Endothelial cell of umbilical vein (primary cell): ENCODE results near the gene TSPEAR. TPM values are rescaled to one million over a fixed set of nuclear protein-coding genes. Genes with fewer than 3 reads are reported as not detected.

Source experiments
- BruUV-seq: library from RNA; stranded (reverse); fragments of 400-500 nt; replicated peaks from 2 replicates; lab custom pipeline; 2021; lab: Mats Ljungman, UMichigan
- CTCF ChIA-PET: fragments of 300-600, 350-600 bp; sonication (Branson Sonifier 250); formaldehyde crosslinking; loops from one replicate; lab custom pipeline; 2021; ENCODE audit warnings: antibody characterized with exemption, inconsistent platforms; lab: Charles Lee
- POLR2A ChIA-PET: fragments of 300-600, 350-600 bp; sonication (Branson Sonifier 250); formaldehyde crosslinking; loops from one replicate; lab custom pipeline; 2021; ENCODE audit warnings: antibody characterized with exemption, inconsistent platforms; lab: Charles Lee
- DNase-seq: peaks from one replicate; pipeline ENCODE4 v3.0.0-alpha.2; 2011; ENCODE audit warnings: low read depth, low spot score
- FAIRE-seq: peaks from 2 replicates; lab custom pipeline; 2011; peaks lifted over from hg19 to GRCh38; lab: Jason Lieb, UNC
- H2AFZ ChIP-seq: 2 replicates; pipeline ENCODE4 v1.6.0; 2012; ENCODE audit warnings: low read depth, low read length, control low read depth, inconsistent platforms
- H3K27ac ChIP-seq: 2 replicates; pipeline ENCODE4 v1.5.1; 2011; ENCODE audit warnings: low read depth, mild to moderate bottlenecking, control low read depth, low read length, moderate library complexity; ENCODE audit not compliant: insufficient read depth
- H3K27me3 ChIP-seq, 2 experiments: 2 replicates each; pipeline versions ENCODE4 v1.6.0 to v1.6.1; 2011; ENCODE audit warnings: low read length in 2 of 2, mixed read lengths in 1 of 2; ENCODE audit not compliant: control insufficient read depth in 2 of 2, insufficient read depth in 2 of 2
- H3K36me3 ChIP-seq, 2 experiments: 2 replicates in 1 of 2; 3 replicates in 1 of 2; pipeline ENCODE4 v1.5.1; 2011; ENCODE audit warnings: low read length in 2 of 2, mild to moderate bottlenecking in 1 of 2, moderate library complexity in 1 of 2; ENCODE audit not compliant: control insufficient read depth in 2 of 2, insufficient read depth in 2 of 2; ENCODE audit errors: extremely low read depth in 1 of 2
- H3K4me1 ChIP-seq: 3 replicates; pipeline ENCODE4 v1.5.1; 2011; ENCODE audit warnings: mild to moderate bottlenecking, low read length; ENCODE audit not compliant: control insufficient read depth, insufficient read depth; ENCODE audit errors: extremely low read depth
- H3K4me2 ChIP-seq: 2 replicates; pipeline ENCODE4 v1.6.1; 2011; ENCODE audit warnings: low read length, control low read depth, mixed read lengths; ENCODE audit not compliant: insufficient read depth
- H3K4me3 ChIP-seq, 3 experiments: fragments of 200-600 bp in 1 of 3; sonication (generic), shearing (Covaris generic) in 1 of 3; replicated peaks in 1 of 3; 2 replicates each; pipeline ENCODE4 v1.5.1; 2011 to 2016; ENCODE audit warnings: control low read depth in 3 of 3, low read length in 3 of 3, mild to moderate bottlenecking in 2 of 3, inconsistent platforms in 1 of 3, low read depth in 1 of 3, moderate library complexity in 1 of 3; ENCODE audit not compliant: insufficient read depth in 1 of 3
- H3K79me2 ChIP-seq: 2 replicates; pipeline ENCODE4 v1.6.0; 2012; ENCODE audit warnings: low read length, inconsistent platforms; ENCODE audit not compliant: control insufficient read depth, insufficient read depth
- H3K9ac ChIP-seq: replicated peaks from 2 replicates; pipeline ENCODE3; 2011; ENCODE audit warnings: low read length, control low read depth; ENCODE audit not compliant: insufficient read depth; ENCODE audit errors: extremely low read depth
- H3K9me1 ChIP-seq: replicated peaks from 3 replicates; pipeline ENCODE4 v1.6.0; 2011; ENCODE audit warnings: mild to moderate bottlenecking, low read length; ENCODE audit not compliant: control insufficient read depth, insufficient read depth; ENCODE audit errors: extremely low read depth
- H3K9me3 ChIP-seq: replicated peaks from 2 replicates; pipeline ENCODE4 v1.5.1; 2012; ENCODE audit warnings: low read length, inconsistent platforms; ENCODE audit not compliant: control insufficient read depth, insufficient read depth
- H4K20me1 ChIP-seq: replicated peaks from 2 replicates; pipeline ENCODE3; 2011; ENCODE audit warnings: mild to moderate bottlenecking, low read length; ENCODE audit not compliant: control insufficient read depth, insufficient read depth; ENCODE audit errors: extremely low read depth
- EZH2 ChIP-seq: IDR thresholded peaks from 2 replicates; pipeline ENCODE4 v1.6.1; 2012; ENCODE audit warnings: borderline replicate concordance, low read depth, mild to moderate bottlenecking, moderate library complexity, low read length, inconsistent platforms; ENCODE audit not compliant: severe bottlenecking
- GATA2 ChIP-seq: IDR thresholded peaks from 2 replicates; pipeline ENCODE4 v1.7.0; 2011; ENCODE audit warnings: low read depth, mild to moderate bottlenecking, moderate library complexity, mixed read lengths, low read length; ENCODE audit not compliant: insufficient read length, insufficient read depth
- JUN ChIP-seq: IDR thresholded peaks from 2 replicates; pipeline ENCODE4 v1.6.1; 2011; ENCODE audit warnings: borderline replicate concordance, low read depth; ENCODE audit not compliant: insufficient read length, insufficient read depth
- POLR2A ChIP-seq: IDR thresholded peaks from 2 replicates; pipeline ENCODE4 v1.6.1; 2012; ENCODE audit warnings: low read depth, mild to moderate bottlenecking, control low read depth, low read length
- POLR2AphosphoS5 ChIP-seq: IDR thresholded peaks from 2 replicates; pipeline ENCODE4 v1.6.1; 2012; ENCODE audit warnings: low read depth, mild to moderate bottlenecking, control low read depth, low read length, moderate library complexity; ENCODE audit not compliant: insufficient read depth
- dilution Hi-C: fragments of 300-500 bp; cut with MboI; formaldehyde crosslinking; loops from one replicate; pipeline ENCODE4 v1.15.0; 2019; ENCODE audit warnings: low sequenced_read_pairs; ENCODE audit not compliant: extremely low pct_ligation_motif_present
- intact Hi-C: fragments of 100-400 bp; cut with micrococcal nuclease; formaldehyde crosslinking; loops from one replicate; pipeline ENCODE4 v1.10.0; 2022
- polyA plus RNA-seq, 4 experiments: library from polyadenylated mRNA; depleted of rRNA in 3 of 4; stranded (reverse) in 3 of 4; unstranded in 1 of 4; fragments of >200 nt; gene quantifications; 2 replicates each; pipeline versions ENCODE4 v1.2.1 to v1.2.3, GENCODE V29; 2011 to 2012; ENCODE audit warnings: missing spikeins in 1 of 4
- total RNA-seq: library from RNA; stranded (reverse); gene quantifications from 2 replicates; pipeline ENCODE4 v1.2.3, GENCODE V29; 2021
- TF ChIP-seq, protein P1 (sequence below), 2 donors: IDR thresholded peaks; 1 replicate in 1 of 2; 2 replicates in 1 of 2; pipeline ENCODE4 v1.5.1; 2011; ENCODE audit warnings: low read length in 2 of 2, mild to moderate bottlenecking in 2 of 2, moderate library complexity in 2 of 2, control low read depth in 1 of 2, inconsistent platforms in 1 of 2, low read depth in 1 of 2; ENCODE audit not compliant: insufficient read depth in 1 of 2; ENCODE audit errors: extremely low read depth in 1 of 2
- TF ChIP-seq, protein P2 (sequence below): IDR thresholded peaks from 2 replicates; pipeline ENCODE4 v1.6.1; 2011; ENCODE audit not compliant: insufficient read depth, insufficient read length

Gene TSPEAR
- total and polyA plus RNA-seq, 2 donors (not counting 3 experiments of a cell fraction or from before 2014, with no cell fraction given), result 0.01 TPM; not detected in 1

DNA sequence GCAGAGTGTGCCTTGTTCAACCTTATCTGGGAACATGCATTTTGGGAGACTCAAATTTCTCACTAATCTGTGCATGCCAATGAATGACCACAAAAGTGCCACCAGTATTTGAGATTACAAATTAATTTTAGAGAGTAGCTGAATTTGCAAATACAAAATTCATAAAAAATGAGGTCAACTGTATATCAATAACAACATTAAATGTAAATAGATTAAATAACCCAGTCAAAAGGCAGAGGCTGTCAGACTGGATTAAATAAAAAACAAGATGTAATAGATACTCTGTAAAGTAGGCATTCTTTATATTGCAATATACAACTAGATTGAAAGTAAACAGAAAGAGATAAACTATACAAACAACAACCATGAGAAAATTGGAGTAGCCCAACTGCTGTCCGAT lies 147.3 kb downstream of the TSPEAR start:
- no peak overlapping the region for H3K27ac ChIP-seq
- no peaks in the 10 kb centered on the region for H3K4me1 ChIP-seq
- BruUV-seq, result no TSS peak
- H2AFZ ChIP-seq, result no peak overlapping the region
- H3K9me1 ChIP-seq, result no peaks in the 10 kb centered on the region
- no peaks in the 10 kb centered on the region for H3K79me2 ChIP-seq
- H3K9me3 ChIP-seq, result no peaks in the 10 kb centered on the region
- no peak overlapping the region for H3K4me2 ChIP-seq
- H3K36me3 ChIP-seq, result no peaks in the 10 kb centered on the region
- intact Hi-C loops, result loop anchor here (5.0 kb wide), 1 partner anchor 43 kb away; no protein-coding TSS in a partner anchor
- TF ChIP-seq, protein P1, sequence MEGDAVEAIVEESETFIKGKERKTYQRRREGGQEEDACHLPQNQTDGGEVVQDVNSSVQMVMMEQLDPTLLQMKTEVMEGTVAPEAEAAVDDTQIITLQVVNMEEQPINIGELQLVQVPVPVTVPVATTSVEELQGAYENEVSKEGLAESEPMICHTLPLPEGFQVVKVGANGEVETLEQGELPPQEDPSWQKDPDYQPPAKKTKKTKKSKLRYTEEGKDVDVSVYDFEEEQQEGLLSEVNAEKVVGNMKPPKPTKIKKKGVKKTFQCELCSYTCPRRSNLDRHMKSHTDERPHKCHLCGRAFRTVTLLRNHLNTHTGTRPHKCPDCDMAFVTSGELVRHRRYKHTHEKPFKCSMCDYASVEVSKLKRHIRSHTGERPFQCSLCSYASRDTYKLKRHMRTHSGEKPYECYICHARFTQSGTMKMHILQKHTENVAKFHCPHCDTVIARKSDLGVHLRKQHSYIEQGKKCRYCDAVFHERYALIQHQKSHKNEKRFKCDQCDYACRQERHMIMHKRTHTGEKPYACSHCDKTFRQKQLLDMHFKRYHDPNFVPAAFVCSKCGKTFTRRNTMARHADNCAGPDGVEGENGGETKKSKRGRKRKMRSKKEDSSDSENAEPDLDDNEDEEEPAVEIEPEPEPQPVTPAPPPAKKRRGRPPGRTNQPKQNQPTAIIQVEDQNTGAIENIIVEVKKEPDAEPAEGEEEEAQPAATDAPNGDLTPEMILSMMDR (IDR thresholded peaks at IDR 0.05; ENCODE audit: extremely low read depth in 1 of 2, insufficient read depth in 1 of 2, low read depth in 1 of 2, low read length in 2 of 2), result no peak
- TF ChIP-seq POLR2AphosphoS5 (no peak), JUN (no peak), GATA2 (no peak), POLR2A (no peak), EZH2 (no peak)
- TF ChIP-seq, protein P2, sequence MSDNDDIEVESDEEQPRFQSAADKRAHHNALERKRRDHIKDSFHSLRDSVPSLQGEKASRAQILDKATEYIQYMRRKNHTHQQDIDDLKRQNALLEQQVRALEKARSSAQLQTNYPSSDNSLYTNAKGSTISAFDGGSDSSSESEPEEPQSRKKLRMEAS, result no peak
- CTCF ChIA-PET, result no interaction called here
- dilution Hi-C loops, result no loop called here
- H3K4me3 ChIP-seq, result no peak overlapping the region
- no peak overlapping the region for H3K9ac ChIP-seq
- FAIRE-seq (no peak), DNase-seq (no peak)
- H4K20me1 ChIP-seq, result no peaks in the 10 kb centered on the region
- H3K27me3 ChIP-seq, result peaks cover 0 to 3% of the 10 kb centered on the region in 2 experiments
- POLR2A ChIA-PET, result no interaction called here
